GM18870 (cell line): ENCODE data around the gene PPM1B.
"Not testable (repeated sequence)": the region's sequence is repeated elsewhere in the genome, so short reads cannot be mapped to it uniquely, and the experiment has no call there.

Experiments
- ATAC-seq: cut with Tn5 transposase; IDR thresholded peaks from one replicate; pipeline ENCODE4 v1.9.1; 2021; ENCODE audit warnings: moderate library complexity; ENCODE audit not compliant: unreplicated experiment

Gene PPM1B

GRCh38 chr2:44195714-44196113, 27.0 kb downstream of the PPM1B start:
- no peak for ATAC-seq

GRCh38 chr2:44197816-44198215, 29.1 kb downstream of the PPM1B start:
- no peak for ATAC-seq

- ATAC-seq = no peak
These were observed 31.3 kb downstream of the PPM1B start for GRCh38 chr2:44200011-44200410.

GRCh38 chr2:44200759-44201158, 32.1 kb downstream of the PPM1B start:
- ATAC-seq = no peak

GRCh38 chr2:44201648-44202165, 33.0 kb downstream of the PPM1B start:
- ATAC-seq = no peak

GRCh38 chr2:44203542-44203941, 34.9 kb downstream of the PPM1B start:
- no peak for ATAC-seq

- ATAC-seq = no peak
These were observed 36.5 kb downstream of the PPM1B start for GRCh38 chr2:44205169-44205568.

GRCh38 chr2:44207102-44207501, 38.4 kb downstream of the PPM1B start:
- no peak for ATAC-seq

GRCh38 chr2:44207648-44208047, 39.0 kb downstream of the PPM1B start:
- ATAC-seq = not testable (repeated sequence)

GRCh38 chr2:44210362-44210761, 41.7 kb downstream of the PPM1B start:
- ATAC-seq = no peak

- no peak for ATAC-seq
These were observed 42.5 kb downstream of the PPM1B start for GRCh38 chr2:44211183-44211582.

GRCh38 chr2:44212302-44212701, 43.6 kb downstream of the PPM1B start:
- no peak for ATAC-seq

- no peak for ATAC-seq
These were observed 47.2 kb downstream of the PPM1B start for GRCh38 chr2:44215827-44216226.

- no peak for ATAC-seq
These were observed 50.1 kb downstream of the PPM1B start for GRCh38 chr2:44218771-44219170.

- ATAC-seq = no peak
These were observed 58.1 kb downstream of the PPM1B start for GRCh38 chr2:44226753-44227152.

GRCh38 chr2:44230378-44230777, 61.7 kb downstream of the PPM1B start:
- no peak for ATAC-seq

- ATAC-seq = no peak
These were observed 64.9 kb downstream of the PPM1B start for GRCh38 chr2:44233450-44234128.

- ATAC-seq = no peak
These were observed 68.5 kb downstream of the PPM1B start for GRCh38 chr2:44237221-44237620.

- no peak for ATAC-seq
These were observed 74.2 kb downstream of the PPM1B start for GRCh38 chr2:44242904-44243303.

- ATAC-seq = no peak
These were observed 75.6 kb downstream of the PPM1B start for GRCh38 chr2:44244135-44244871.

- no peak for ATAC-seq
These were observed 76.6 kb downstream of the PPM1B start for GRCh38 chr2:44245083-44245861.

- no peak for ATAC-seq
These were observed 77.8 kb downstream of the PPM1B start for GRCh38 chr2:44246436-44246835.
